Measurements from ENCODE around the gene DOCK9.
"Not testable (repeated sequence)": the region's sequence is repeated elsewhere in the genome, so short reads cannot be mapped to it uniquely, and the experiment has no call there.

The DOCK9 gene

DNA sequence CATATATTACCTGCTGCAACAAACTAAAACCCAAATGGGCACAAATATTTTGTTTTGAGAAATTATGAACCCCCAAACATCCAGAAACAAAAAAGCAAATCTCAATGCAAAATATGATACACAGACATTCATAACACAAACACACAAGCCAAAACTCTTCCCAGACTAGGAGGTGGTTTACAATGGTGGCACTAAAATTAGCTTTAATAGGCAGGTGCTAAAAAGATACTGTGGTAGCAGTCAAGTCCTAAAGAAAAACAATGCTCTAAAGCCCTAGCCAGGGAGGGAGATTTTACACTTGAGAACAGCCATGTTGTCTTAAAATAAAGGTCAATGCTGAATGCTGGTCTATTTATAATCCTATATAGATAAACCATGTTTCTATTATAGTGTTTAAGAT is 65.0 kb downstream of the DOCK9 start:
- Histone ChIP-seq H3K9me3 (ENCODE audit: control insufficient read depth in 2 of 2, low read length in 2 of 2) (no peaks in the 10 kb centered on the region), H3K4me1 (ENCODE audit: control insufficient read depth in 2 of 2, insufficient read depth in 2 of 2, low read length in 2 of 2) (no peaks in the 10 kb centered on the region), H3K36me3 (ENCODE audit: control insufficient read depth in 2 of 2, insufficient read depth in 2 of 2, low read length in 2 of 2) (peaks cover 0 to 2% of the 10 kb centered on the region in 2 donors), H3K27me3 (ENCODE audit: control insufficient read depth in 2 of 2, insufficient read depth in 2 of 2, low read length in 2 of 2) (no peaks in the 10 kb centered on the region), H3K4me3 (ENCODE audit: low read length in 2 of 2) (no peak overlapping the region), H3K9ac (ENCODE audit: low read depth in 1 of 2, low read length in 2 of 2) (no peak overlapping the region), H3K27ac (ENCODE audit: low read depth in 2 of 2, low read length in 2 of 2) (no peak overlapping the region)

DNA sequence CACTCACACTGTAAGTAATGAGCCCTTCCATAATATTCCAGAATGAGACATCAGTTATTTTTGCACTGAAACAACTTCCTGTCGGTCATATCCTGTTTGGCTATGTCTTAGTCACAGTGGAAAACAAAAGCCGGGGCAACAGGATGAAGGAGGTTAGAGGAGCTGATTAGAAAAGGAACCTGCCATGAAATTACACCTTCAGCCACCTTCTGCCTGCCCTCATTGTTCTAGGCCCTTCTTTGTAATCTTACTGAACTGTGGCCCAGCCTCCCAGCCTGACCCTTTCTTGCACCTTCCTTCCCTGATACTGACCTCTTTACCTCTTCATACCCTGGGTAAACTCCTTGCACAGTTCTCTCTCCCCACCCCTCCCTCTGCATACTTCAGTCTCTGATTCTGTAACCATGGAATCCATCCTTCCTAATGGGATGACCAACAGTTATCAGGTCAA is 67.3 kb downstream of the DOCK9 start:
- no peak overlapping the region for H3K27ac ChIP-seq (ENCODE audit: low read depth in 2 of 2, low read length in 2 of 2)
- no peaks in the 10 kb centered on the region for H3K9me3 ChIP-seq (ENCODE audit: control insufficient read depth in 2 of 2, low read length in 2 of 2)
- no peaks in the 10 kb centered on the region for H3K4me1 ChIP-seq (ENCODE audit: control insufficient read depth in 2 of 2, insufficient read depth in 2 of 2, low read length in 2 of 2)
- H3K9ac ChIP-seq (ENCODE audit: low read depth in 1 of 2, low read length in 2 of 2) = no peak overlapping the region
- no peak overlapping the region for H3K4me3 ChIP-seq (ENCODE audit: low read length in 2 of 2)
- no peaks in the 10 kb centered on the region for H3K27me3 ChIP-seq (ENCODE audit: control insufficient read depth in 2 of 2, insufficient read depth in 2 of 2, low read length in 2 of 2)
- H3K36me3 ChIP-seq (ENCODE audit: control insufficient read depth in 2 of 2, insufficient read depth in 2 of 2, low read length in 2 of 2) = peaks cover 0 to 2% of the 10 kb centered on the region in 2 donors

DNA sequence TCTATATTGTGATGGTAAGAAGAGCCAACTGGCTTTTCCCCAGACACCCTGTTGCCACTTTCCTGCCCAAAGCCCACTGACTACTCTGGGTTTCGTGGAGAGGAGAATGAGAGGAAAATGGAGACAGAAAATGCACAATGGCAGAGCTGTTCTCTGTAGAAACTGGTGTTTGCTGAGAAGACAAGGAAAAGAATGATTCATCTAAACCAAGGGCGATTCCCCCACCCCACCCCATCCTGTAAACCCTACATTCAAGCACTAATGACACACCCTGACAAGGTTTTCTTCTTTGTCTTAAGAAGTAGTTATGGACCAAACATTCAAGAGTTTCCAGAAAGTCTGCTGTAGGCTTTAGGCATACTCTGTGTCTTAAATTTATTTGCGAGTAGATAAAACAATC is 68.8 kb downstream of the DOCK9 start:
- no peak overlapping the region for H3K4me3 ChIP-seq (ENCODE audit: low read length in 2 of 2)
- H3K27ac ChIP-seq (ENCODE audit: low read depth in 2 of 2, low read length in 2 of 2) = no peak overlapping the region
- no peaks in the 10 kb centered on the region for H3K27me3 ChIP-seq (ENCODE audit: control insufficient read depth in 2 of 2, insufficient read depth in 2 of 2, low read length in 2 of 2)
- no peak overlapping the region for H3K9ac ChIP-seq (ENCODE audit: low read depth in 1 of 2, low read length in 2 of 2)
- H3K9me3 ChIP-seq (ENCODE audit: control insufficient read depth in 2 of 2, low read length in 2 of 2) = no peaks in the 10 kb centered on the region
- H3K36me3 ChIP-seq (ENCODE audit: control insufficient read depth in 2 of 2, insufficient read depth in 2 of 2, low read length in 2 of 2) = peaks cover 0 to 2% of the 10 kb centered on the region in 2 donors
- H3K4me1 ChIP-seq (ENCODE audit: control insufficient read depth in 2 of 2, insufficient read depth in 2 of 2, low read length in 2 of 2) = no peaks in the 10 kb centered on the region

DNA sequence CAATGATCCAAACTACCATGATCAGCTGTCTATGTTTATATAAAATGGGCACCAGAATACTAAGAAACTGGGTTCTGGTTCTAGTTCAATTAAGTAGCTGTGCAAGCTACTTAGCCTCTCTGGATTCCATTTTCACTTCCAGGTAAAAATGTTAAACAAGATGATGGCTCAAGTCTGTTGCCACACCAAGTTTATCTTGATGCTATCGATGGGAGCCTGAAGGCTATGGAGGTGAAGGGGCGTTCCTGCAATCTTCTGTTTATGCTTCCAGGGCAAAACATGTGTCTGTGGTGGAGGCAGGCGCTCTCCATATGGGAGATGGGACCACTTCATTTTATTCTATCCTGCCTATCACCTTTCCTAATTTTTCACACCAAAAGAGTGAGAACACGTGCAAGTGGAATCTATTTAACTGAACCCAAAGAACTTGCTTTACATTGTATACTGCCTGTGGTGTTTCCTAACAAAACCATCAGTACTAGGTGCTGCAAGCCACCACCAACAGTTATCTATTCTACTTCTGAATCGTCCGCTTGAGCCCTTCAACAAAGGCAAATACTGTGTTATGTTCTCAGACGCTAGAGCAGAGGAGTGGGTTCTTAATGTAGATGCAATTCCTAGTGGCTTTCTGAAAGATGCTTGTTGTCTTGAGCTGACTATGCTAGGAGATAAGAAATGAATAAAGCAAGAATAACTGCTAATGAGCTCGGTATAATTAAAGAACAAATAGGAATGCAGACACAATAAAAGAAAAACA is 70.9 kb downstream of the DOCK9 start:
- Histone ChIP-seq H3K27ac (ENCODE audit: low read depth in 2 of 2, low read length in 2 of 2) (no peak overlapping the region), H3K4me3 (ENCODE audit: low read length in 2 of 2) (no peak overlapping the region), H3K27me3 (ENCODE audit: control insufficient read depth in 2 of 2, insufficient read depth in 2 of 2, low read length in 2 of 2) (no peaks in the 10 kb centered on the region), H3K4me1 (ENCODE audit: control insufficient read depth in 2 of 2, insufficient read depth in 2 of 2, low read length in 2 of 2) (no peaks in the 10 kb centered on the region), H3K9ac (ENCODE audit: low read depth in 1 of 2, low read length in 2 of 2) (no peak overlapping the region), H3K36me3 (ENCODE audit: control insufficient read depth in 2 of 2, insufficient read depth in 2 of 2, low read length in 2 of 2) (peaks cover 6% of the 10 kb centered on the region in 2 donors), H3K9me3 (ENCODE audit: control insufficient read depth in 2 of 2, low read length in 2 of 2) (no peaks in the 10 kb centered on the region)

DNA sequence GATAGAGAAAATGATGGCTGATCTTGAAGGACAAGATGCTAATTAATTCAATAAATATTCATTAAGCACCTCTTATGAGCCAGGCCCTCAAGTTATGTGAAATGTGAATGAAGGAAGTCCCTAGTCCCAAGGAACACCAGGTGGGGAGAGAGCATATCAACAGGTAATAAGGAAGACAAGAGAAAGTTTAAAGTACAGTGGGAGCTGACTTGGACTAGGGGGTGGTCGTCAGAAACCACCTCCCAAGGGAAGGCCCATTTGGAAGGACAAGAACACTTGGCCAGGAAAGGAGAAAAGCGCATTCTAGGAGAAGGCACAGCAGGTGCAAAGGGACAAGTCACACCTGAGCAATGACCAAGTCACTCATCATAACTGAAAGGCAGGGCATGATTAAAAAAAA is 72.7 kb downstream of the DOCK9 start:
- H3K36me3 ChIP-seq (ENCODE audit: control insufficient read depth in 2 of 2, insufficient read depth in 2 of 2, low read length in 2 of 2) = peaks cover 12 to 13% of the 10 kb centered on the region in 2 donors
- no peaks in the 10 kb centered on the region for H3K4me1 ChIP-seq (ENCODE audit: control insufficient read depth in 2 of 2, insufficient read depth in 2 of 2, low read length in 2 of 2)
- H3K4me3 ChIP-seq (ENCODE audit: low read length in 2 of 2) = no peak overlapping the region
- no peaks in the 10 kb centered on the region for H3K27me3 ChIP-seq (ENCODE audit: control insufficient read depth in 2 of 2, insufficient read depth in 2 of 2, low read length in 2 of 2)
- no peaks in the 10 kb centered on the region for H3K9me3 ChIP-seq (ENCODE audit: control insufficient read depth in 2 of 2, low read length in 2 of 2)
- H3K27ac ChIP-seq (ENCODE audit: low read depth in 2 of 2, low read length in 2 of 2) = no peak overlapping the region
- H3K9ac ChIP-seq (ENCODE audit: low read depth in 1 of 2, low read length in 2 of 2) = no peak overlapping the region

DNA sequence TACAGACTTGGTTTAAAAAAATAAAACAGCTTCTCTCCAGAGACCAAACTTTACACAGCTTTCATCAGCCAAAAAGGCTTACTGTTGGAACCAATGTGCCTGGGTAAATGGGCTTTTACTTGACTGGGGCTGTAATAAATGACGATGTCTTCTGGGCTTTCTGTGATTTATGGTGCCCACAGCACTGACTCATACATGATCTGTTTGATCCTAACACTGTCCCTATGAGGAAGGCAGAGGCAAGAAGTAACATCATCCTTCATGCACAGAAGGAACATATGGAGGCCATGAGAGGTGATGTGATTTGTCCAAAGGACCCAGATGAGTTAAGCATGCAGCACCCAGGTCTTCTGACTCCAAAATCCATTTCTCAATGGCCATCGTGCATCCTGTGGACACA is 77.4 kb downstream of the DOCK9 start:
- Histone ChIP-seq H3K36me3 (ENCODE audit: control insufficient read depth in 2 of 2, insufficient read depth in 2 of 2, low read length in 2 of 2) (peaks cover 18 to 20% of the 10 kb centered on the region in 2 donors), H3K4me1 (ENCODE audit: control insufficient read depth in 2 of 2, insufficient read depth in 2 of 2, low read length in 2 of 2) (no peaks in the 10 kb centered on the region), H3K9me3 (ENCODE audit: control insufficient read depth in 2 of 2, low read length in 2 of 2) (no peaks in the 10 kb centered on the region), H3K4me3 (ENCODE audit: low read length in 2 of 2) (no peak overlapping the region), H3K27me3 (ENCODE audit: control insufficient read depth in 2 of 2, insufficient read depth in 2 of 2, low read length in 2 of 2) (no peaks in the 10 kb centered on the region), H3K27ac (ENCODE audit: low read depth in 2 of 2, low read length in 2 of 2) (no peak overlapping the region), H3K9ac (ENCODE audit: low read depth in 1 of 2, low read length in 2 of 2) (no peak overlapping the region)

DNA sequence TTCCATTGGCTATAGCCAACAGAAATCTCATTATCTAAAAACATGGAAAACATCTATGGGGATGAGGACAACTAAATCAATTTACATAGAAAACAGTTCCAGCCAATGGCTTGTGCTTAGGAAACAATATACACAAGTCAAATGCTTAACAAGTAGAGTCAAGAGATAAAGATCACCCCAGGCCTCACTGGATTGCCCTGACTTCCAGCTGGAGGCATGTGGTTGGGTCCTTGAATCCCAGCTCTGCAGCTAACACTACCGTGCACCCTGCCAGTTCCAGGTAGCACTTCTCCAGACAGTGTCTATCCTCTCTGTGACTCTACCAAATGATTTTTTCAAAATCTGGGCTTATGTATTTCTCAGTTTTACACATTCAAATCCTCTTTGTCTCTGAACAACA is 80.2 kb downstream of the DOCK9 start:
- Histone ChIP-seq H3K4me3 (ENCODE audit: low read length in 2 of 2) (no peak overlapping the region), H3K36me3 (ENCODE audit: control insufficient read depth in 2 of 2, insufficient read depth in 2 of 2, low read length in 2 of 2) (peaks cover 18 to 22% of the 10 kb centered on the region in 2 donors), H3K9ac (ENCODE audit: low read depth in 1 of 2, low read length in 2 of 2) (no peak overlapping the region), H3K27me3 (ENCODE audit: control insufficient read depth in 2 of 2, insufficient read depth in 2 of 2, low read length in 2 of 2) (no peaks in the 10 kb centered on the region), H3K9me3 (ENCODE audit: control insufficient read depth in 2 of 2, low read length in 2 of 2) (no peaks in the 10 kb centered on the region), H3K4me1 (ENCODE audit: control insufficient read depth in 2 of 2, insufficient read depth in 2 of 2, low read length in 2 of 2) (no peaks in the 10 kb centered on the region), H3K27ac (ENCODE audit: low read depth in 2 of 2, low read length in 2 of 2) (no peak overlapping the region)

DNA sequence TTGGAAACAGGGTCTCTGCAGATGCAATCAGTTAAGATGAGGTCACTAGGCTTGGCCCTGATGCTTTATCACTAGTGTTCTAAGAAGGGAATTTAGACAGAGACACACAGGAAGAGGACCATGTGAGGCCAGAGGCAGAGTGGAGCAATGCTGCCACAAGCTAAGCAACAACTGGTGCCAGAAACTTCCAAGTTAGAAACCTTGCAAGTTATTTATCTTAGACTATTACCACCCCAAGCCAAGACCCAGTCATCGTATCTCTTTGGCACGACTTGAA is 81.1 kb downstream of the DOCK9 start:
- Histone ChIP-seq H3K9ac (ENCODE audit: low read depth in 1 of 2, low read length in 2 of 2) (no peak overlapping the region), H3K27ac (ENCODE audit: low read depth in 2 of 2, low read length in 2 of 2) (no peak overlapping the region), H3K36me3 (ENCODE audit: control insufficient read depth in 2 of 2, insufficient read depth in 2 of 2, low read length in 2 of 2) (peaks cover 13 to 15% of the 10 kb centered on the region in 2 donors), H3K4me3 (ENCODE audit: low read length in 2 of 2) (no peak overlapping the region), H3K9me3 (ENCODE audit: control insufficient read depth in 2 of 2, low read length in 2 of 2) (no peaks in the 10 kb centered on the region), H3K4me1 (ENCODE audit: control insufficient read depth in 2 of 2, insufficient read depth in 2 of 2, low read length in 2 of 2) (no peaks in the 10 kb centered on the region), H3K27me3 (ENCODE audit: control insufficient read depth in 2 of 2, insufficient read depth in 2 of 2, low read length in 2 of 2) (no peaks in the 10 kb centered on the region)

DNA sequence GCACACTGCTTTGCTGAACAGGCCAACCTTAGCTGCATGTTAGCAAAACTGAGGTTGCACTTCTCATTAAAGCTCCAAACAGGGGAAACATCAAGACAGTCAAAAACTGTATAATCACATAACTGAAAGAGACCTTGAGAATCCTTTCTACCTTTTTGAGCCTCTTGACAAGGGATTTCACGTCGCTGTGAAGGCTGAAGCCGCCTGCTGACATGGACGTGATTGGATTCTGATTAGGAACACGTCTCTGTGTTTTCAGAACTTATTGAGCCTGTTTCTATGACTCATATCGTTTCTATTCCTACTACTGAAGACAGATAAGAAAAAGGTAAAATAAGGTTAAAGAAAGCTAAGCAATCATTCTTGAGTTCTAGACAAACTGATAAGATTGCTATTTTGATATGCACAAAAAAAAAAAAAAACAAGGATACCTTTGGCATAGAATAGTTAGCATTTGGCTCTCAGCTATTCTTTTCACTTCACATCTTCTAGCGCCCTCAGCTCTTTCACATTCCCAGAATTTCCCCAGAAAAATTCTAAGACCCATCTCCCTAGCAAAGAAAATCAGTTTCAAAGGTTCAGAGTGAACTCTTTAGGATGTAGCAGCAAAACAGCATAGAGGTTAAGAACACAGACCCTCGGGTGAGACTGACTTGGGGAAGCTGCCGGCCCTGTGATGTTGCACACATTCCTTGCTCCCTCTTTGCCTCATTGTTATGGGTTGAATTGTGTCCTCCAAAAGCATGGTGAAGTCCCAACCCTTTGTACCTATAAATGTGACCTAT is 81.6 kb downstream of the DOCK9 start:
- Histone ChIP-seq H3K4me1 (ENCODE audit: control insufficient read depth in 2 of 2, insufficient read depth in 2 of 2, low read length in 2 of 2) (no peaks in the 10 kb centered on the region), H3K9ac (ENCODE audit: low read depth in 1 of 2, low read length in 2 of 2) (no peak overlapping the region), H3K27ac (ENCODE audit: low read depth in 2 of 2, low read length in 2 of 2) (no peak overlapping the region), H3K9me3 (ENCODE audit: control insufficient read depth in 2 of 2, low read length in 2 of 2) (no peaks in the 10 kb centered on the region), H3K36me3 (ENCODE audit: control insufficient read depth in 2 of 2, insufficient read depth in 2 of 2, low read length in 2 of 2) (peaks cover 13 to 15% of the 10 kb centered on the region in 2 donors), H3K27me3 (ENCODE audit: control insufficient read depth in 2 of 2, insufficient read depth in 2 of 2, low read length in 2 of 2) (no peaks in the 10 kb centered on the region), H3K4me3 (ENCODE audit: low read length in 2 of 2) (no peak overlapping the region)

DNA sequence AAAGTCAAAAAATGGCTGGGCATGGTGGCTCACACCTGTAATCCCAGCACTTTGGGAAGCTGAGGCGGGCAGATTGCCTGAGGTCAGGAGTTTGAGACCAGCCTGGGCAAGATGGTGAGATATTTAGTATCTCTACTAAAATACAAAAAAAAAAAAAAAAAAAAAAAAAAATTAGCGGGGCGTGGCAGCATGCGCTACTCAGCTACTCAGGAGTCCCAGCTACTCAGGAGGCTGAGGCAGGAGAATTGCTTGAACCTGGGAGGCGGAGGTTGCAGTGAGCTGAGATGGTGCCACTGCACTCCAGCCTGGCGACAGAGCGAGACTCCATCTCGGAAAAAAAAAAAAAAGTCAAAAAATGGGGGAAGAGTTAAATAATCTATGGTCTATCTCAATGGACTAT is 83.0 kb downstream of the DOCK9 start:
- H3K27ac ChIP-seq (ENCODE audit: low read depth in 2 of 2, low read length in 2 of 2); H3K4me3 ChIP-seq (ENCODE audit: low read length in 2 of 2); H3K36me3 ChIP-seq (ENCODE audit: control insufficient read depth in 2 of 2, insufficient read depth in 2 of 2, low read length in 2 of 2); H3K9ac ChIP-seq (ENCODE audit: low read depth in 1 of 2, low read length in 2 of 2); H3K9me3 ChIP-seq (ENCODE audit: control insufficient read depth in 2 of 2, low read length in 2 of 2); H3K4me1 ChIP-seq (ENCODE audit: control insufficient read depth in 2 of 2, insufficient read depth in 2 of 2, low read length in 2 of 2); H3K27me3 ChIP-seq (ENCODE audit: control insufficient read depth in 2 of 2, insufficient read depth in 2 of 2, low read length in 2 of 2): not testable (repeated sequence)
